GM11168 (cell line): ENCODE data around the gene NPPA.
"Not testable (repeated sequence)": the region's sequence is repeated elsewhere in the genome, so short reads cannot be mapped to it uniquely, and the experiment has no call there.

Experiments
- in situ Hi-C: fragments of 300-500 bp; cut with MboI; formaldehyde crosslinking; loops from one replicate; pipeline ENCODE4 v1.12.0; 2022; ENCODE audit warnings: low sequenced_read_pairs; ENCODE audit not compliant: unreplicated experiment

The NPPA gene

DNA sequence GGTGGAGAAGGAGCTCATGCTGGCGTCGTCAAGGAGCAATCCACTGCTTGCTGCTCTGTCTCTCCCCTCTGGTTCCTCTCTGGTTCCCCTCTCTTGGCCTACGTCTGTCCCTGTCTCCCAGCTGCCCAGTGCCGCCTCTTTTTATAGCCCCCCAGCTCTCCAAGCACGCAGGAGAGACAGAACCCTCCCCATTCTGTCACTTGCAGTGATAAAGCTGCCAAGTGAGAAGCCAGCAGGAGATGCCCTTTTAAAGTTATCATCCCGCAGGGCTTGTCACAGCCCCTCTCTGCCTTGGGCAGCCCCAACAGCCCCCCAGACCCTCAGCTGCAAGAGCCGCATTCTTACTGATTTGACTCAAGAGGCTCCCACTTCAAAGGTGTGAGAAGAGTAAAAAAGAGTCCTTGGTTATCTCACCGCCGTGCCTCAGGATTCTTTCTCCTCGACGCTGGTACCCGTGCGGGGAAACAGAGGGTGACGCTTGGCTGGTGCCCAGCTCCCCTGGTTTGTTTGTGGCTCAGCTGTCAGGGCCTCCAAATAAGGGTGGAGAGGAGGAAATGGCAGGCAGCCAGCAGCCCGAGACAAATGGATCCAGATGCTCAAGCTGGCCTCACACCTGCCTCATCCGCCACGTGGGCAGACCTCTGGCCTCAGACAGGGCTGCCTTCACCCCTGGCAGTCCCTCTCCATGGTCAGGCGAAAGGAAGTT, at the start of gene NPPA:
Gene NPPA (minus strand): TSS at position 117 of the 706 bp plus-strand sequence. CDS start 99 bp downstream, at position 18.
- in situ Hi-C loops: loop anchor here (10.0 kb wide), 1 partner anchor 117 kb away; no protein-coding TSS in a partner anchor

DNA sequence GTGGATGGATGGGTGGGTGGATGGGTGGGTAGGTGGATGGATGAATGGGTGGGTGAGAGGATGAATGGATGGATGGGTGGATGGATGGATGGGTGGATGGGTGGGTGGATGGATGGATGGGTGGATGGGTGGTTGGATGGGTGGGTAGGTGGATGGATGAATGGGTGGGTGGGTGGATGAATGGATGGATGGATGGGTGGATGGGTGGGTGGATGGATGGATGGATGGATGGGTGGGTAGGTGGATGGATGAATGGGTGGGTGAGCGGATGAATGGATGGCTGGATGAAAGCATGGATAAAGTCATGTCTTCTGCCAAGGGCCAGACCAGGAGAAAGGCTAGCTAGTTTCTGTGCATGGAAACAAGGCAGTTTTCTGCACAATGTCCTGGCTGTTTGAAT, 46.9 kb upstream of the NPPA start:
- in situ Hi-C loops: not testable (repeated sequence)

DNA sequence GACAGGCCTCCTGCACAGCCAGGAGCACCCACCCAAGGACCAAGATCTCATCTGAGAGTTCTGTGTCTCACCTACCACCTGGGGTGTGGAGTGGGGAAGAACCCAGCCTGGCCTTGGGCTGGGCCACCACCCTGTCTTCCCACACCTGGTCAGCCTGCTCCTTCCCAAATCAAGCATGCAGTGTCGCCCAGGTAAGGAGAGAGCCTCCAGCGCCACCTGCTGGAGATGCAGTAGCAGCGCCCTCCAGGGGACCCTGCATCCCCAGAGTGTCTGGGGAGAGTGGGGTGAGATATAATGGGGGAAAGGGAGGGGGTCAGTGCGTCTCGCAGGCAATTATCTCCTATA, 46.3 kb upstream of the NPPA start:
- in situ Hi-C loops: no loop called here

DNA sequence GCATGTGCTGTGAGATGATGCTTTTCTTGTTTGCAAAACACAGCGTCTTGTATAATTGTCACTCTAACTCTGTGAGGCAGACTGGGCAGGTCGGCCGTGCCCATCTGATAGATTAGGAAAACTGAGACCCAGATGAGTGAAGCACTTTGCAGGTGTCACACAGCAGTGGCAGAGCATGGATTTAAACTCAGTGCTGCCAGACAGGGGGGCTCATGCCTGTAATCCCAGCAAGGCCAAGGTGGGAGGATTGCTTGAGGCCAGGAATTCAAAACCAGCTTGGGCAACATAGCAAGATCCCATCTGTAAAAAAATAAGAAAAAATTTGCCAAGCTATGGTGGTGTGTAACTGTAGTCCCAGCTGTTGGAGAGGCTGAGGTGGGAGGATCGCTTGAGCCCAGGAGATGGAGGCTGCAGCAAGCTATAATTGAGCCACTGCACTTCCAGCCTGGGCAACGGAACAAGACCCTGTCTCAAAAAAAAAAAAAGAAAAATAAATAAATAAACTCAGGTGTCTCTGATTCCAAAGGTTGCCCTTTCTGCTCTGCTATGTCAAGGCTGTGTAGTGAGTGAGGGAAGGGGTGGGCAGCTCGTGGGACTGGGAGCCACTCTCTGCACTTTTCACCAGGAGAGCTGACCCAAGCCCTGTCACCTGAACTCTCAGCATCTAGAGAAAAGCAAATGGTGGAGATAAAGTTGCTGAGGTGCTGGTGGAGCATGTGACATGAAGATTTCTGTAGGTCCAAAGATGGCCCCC, 44.0 kb upstream of the NPPA start:
- in situ Hi-C loops: no loop called here

DNA sequence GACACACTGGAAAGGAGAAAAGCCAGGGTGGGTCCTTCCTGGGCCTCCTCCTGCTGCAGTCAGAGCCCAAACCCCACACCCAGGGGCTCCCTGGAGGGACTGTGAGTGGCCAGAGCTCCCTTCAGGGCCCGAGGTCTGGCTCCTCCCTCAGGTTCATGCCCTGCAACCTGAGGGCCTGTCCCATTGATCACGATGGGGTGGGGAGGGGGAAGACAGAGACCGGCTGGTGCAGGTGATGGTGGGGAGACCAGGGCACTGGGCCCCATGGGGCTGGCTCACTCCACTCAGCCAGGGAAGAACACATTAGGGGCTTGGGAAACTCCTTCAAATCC, 41.3 kb upstream of the NPPA start:
- in situ Hi-C loops: loop anchor here (5.0 kb wide), 1 partner anchor 47 kb away; no protein-coding TSS in a partner anchor

DNA sequence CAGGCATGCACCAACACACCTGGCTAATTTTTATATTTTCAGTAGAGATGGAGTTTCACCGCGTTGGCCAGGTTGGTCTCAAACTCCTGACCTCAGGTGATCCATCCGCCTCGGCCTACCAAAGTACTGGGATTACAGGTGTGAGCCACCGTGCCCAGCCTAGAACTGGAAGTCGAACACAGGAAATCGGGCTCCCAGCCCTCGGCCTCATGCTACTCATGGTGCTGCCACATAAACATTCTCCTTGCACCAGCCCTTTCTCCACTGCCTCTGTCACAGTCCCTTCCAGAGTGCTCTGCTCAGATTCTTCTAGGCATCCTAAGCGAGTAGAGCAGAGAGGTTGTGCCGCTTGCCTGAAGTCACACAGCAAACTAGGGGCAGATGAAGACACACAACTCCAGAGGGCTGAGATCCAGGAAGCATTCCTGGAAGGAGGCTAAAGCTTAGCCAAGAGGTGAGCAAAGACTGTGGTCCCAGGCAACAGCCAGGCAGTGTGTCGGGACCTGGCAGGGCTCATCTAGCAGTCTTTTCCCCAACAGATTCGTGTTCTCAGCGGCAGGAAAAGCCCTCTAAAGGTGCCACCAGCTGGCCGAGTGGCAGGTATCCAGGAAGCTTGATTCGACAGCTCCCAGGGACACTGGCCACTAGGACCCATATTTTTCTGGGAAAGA, 40.8 kb upstream of the NPPA start:
- in situ Hi-C loops: loop anchor here (5.0 kb wide), 1 partner anchor 46 kb away; no protein-coding TSS in a partner anchor

DNA sequence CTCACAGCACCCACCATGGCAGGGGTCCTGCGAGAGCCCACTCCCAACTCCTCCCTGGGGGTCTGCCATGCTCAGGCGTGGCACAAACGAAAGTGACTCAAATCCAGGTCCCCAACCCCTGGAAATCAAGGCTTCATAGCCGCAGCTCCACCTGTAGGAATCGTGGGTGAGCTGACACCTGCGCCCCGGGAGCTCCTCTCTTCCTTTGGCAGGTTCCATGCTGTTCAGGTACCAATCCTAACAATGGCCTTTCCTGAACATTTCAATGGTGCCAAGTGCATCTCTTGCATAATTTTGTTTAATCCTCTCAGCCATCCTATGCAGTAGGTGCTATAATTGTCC, 40.1 kb upstream of the NPPA start:
- in situ Hi-C loops: loop anchor here (5.0 kb wide), 1 partner anchor 45 kb away; no protein-coding TSS in a partner anchor

DNA sequence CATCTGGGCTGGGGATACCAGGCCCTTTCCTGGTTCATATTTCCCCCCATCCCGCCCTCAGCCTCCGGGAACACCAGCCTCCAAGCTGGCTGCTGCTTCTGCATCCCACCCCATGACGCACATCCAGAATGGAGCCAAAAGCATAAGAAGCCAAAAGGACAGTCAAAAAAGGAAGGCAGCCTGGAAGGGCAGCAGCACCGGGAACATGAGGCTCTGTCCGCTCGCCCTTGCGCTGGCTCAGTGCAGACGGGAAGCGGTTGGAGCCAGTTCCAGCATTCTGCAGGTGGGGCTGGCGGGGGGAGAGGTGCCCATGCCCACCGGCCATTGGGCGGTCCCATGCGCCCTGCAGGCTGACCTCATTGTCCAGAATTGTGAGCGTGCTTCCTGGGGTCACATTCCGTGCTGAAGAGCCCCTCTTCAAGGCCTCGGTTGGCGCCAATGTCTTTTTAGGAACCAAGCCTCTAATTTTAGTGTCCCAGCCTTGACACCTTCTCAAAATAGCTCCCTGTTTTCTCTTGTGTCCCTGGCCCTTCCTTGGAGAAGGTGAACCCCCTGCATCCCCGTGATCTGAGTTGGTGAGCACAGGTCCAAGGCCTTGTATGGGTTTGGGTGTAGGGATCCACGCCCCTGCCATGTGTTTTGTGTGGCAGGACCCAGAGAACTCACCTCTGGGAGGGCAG, 39.5 kb upstream of the NPPA start:
- in situ Hi-C loops: loop anchor here (5.0 kb wide), 1 partner anchor 45 kb away; no protein-coding TSS in a partner anchor

DNA sequence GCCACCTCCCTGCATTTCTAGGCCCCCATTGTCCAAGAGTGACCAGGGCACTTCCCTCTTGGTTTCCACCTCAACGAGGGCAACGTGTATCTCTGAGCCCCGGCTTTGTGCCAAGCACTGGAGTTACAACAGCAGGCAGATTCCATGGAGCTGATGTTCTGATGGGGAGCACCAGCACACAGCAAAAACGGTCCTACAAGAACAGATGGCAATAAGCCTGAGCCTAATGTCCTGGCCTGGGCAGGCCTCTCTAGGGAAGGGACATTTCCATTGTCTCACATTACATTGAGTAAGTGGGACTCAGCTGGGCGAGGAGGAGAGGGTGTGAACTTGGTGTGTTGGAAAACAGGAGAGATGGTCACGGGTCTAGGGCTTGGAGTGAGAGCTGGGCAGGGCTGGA, 38.3 kb upstream of the NPPA start:
- in situ Hi-C loops: loop anchor here (5.0 kb wide), 1 partner anchor 44 kb away; no protein-coding TSS in a partner anchor

DNA sequence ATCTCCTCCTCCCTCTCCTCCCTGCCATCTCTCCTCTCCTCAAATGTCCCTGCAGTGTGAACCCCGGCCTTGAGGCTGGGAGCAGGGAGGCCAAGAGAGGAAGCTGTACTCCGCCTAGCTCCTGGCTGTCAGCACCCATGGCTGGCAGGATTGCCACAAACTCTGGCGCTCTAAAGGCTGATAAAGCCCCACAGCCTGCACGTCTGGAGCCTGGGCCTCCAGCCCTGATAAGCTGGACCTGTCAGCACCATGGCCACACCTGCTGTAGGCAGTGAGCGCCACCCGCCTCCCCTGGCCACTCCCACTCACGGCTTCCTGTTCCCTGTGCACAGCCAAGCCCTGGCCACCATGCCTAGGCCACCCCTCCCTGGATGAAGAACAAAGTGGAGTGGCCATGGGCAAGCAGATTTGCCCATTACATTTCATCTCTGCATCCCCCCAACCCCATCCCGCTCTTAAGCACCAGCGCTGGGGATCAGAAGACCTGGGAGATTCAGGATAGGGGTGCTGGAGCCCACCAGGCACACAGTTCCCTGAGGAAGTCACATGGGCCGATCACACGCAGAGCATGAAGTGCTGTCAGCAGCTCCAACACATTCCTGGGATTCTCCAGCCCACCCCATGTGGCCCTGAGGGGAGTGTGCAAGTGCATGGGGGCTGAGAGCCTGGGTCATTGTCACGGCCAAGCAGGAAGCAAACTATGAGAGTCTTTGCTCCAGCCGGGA, 35.4 kb upstream of the NPPA start:
- in situ Hi-C loops: no loop called here

DNA sequence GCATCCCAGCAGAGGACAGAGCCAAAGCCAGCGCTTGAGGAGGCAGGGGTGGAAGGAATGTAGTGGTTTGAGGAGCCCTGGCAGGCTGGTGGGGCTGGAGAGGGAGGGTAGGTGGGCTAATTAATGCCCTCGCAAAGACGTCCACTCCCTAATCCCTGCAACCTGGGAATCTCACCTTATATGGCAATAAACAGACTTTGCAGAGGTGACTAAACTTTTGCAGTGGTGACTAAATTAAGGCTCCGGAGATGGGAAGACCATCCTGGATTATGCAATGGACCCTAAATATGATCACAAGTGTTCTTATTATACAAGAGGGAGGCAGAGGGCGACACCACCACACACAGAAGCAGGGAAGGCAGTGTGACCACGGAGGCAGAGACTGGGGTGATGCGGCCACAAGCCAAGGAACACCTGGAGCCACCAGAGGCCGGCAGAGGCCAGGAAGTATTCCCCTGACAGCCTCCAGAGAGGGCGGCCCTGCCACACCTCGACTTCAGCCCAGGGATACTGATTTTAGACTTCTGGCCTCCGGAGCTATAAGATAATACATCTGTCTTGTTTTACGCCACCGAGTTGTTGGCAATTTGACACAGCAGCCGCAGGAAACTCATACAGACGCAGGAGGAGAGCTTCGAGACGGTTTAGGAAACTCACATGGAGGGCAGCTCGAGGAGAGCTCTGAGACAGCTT, 34.3 kb upstream of the NPPA start:
- in situ Hi-C loops: no loop called here

DNA sequence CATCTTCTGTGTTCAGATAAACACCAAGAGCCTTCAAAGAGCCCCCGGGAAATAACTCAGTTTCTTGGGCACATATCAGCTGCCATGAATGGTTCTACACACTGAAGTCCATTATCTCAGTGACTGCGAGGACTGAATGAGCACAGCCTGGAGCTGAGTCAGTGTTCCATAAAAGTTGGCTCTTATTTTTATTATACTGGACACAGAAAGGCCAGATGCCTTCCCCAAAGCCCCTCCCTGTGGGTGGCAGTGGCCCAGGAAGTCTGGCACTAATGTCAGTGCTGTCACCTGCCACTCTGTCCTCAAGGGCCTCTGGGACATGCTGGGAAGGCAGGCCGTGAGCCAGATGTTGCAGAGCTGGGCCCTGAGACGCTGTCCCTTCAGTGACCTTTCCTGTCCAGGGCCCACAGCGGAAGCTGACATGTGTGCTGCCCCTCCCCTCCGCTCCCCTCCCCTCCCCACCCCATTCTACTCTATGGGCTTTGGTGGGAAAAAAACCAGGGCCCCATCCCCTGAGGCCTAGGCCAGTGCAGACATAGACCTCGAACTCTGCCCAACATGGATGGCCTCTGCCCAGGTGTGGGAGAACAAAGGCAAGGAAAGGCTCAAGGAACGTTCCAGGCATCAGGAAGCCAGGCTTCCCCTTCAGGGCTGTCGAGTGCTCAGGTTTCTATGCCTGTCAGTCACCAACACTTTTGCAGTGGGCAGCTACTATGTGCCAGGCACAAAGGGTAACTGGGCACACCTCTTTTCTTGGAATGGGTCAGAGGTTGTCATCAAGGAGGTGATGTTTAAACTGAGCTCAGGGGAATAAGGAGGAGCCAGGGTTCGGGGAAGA, 33.5 kb upstream of the NPPA start:
- in situ Hi-C loops: no loop called here

DNA sequence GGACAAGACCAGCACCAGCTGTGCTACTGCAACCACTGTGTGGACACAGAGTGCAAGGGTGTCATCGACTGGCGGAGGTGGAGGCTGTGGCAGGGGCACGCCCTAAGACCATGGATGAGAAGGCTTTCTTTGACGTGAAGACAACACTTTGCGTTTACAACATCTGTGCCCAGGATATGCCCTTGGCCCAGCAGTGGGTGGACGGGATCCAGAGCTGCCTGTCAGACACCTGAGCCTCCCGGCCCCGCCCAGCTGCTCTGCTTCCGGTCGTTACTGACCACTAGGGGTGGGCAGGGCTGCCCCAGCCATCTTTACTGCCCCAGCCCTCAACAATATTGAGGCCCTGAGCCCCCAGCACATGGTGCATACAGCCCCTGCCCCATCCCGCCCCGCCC, 32.6 kb upstream of the NPPA start:
- in situ Hi-C loops: no loop called here

DNA sequence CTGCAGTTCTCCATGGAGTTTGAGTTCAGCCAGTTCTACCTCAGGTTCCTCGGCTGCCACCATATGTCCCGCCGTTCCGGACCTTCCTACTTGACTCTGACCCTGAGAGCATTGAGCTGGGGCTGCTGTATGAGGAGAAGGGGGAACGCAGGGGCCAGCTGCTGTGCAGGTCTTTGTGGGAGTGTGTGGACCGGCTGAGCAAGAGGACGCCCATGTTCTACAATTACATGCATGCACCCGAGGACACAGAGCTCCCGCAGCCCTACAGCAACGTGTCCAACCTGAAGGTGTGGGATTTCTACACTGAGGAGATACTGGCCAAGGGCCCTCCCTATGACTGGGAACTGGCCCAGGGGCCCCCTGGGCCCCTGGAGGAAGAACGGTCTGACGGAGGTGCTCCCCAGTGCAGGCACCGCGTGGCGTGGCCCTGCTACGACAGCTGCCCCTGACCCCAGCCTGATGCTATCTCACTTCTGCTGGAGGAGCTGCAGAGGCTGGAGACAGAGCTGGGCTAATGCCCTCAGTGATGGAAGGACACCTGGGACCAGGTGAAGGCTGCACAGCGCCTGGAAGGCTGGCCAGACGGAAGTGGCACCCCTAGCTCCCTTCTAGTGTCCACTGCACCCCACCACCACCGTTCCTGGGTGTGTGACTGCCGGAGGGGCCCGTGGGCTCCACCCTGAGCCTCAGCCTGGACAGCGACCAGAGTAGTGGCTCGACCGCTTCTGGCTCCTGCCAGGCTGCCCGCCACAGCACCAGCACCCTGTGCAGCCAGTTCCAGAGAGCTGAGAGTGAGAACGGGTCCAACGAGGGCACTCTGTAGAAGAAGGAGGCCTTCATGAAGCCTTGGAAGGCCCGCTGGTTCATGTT, 32.0 kb upstream of the NPPA start:
- in situ Hi-C loops: no loop called here

DNA sequence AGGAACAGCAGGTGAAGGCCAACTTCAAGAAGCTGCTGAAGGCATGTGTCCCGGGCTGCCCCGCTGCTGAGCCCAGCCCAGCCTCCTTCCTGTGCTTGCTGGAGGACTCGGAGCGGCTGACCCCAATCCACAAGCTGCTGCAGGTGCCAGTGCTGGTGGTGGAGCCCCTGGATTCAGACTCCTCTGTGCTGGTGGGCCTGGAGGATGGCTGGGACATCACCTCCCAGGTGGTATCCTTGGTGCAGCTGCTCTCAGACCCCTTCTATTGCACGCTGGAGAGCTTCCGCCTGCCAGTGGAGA, 31.3 kb upstream of the NPPA start:
- in situ Hi-C loops: no loop called here

DNA sequence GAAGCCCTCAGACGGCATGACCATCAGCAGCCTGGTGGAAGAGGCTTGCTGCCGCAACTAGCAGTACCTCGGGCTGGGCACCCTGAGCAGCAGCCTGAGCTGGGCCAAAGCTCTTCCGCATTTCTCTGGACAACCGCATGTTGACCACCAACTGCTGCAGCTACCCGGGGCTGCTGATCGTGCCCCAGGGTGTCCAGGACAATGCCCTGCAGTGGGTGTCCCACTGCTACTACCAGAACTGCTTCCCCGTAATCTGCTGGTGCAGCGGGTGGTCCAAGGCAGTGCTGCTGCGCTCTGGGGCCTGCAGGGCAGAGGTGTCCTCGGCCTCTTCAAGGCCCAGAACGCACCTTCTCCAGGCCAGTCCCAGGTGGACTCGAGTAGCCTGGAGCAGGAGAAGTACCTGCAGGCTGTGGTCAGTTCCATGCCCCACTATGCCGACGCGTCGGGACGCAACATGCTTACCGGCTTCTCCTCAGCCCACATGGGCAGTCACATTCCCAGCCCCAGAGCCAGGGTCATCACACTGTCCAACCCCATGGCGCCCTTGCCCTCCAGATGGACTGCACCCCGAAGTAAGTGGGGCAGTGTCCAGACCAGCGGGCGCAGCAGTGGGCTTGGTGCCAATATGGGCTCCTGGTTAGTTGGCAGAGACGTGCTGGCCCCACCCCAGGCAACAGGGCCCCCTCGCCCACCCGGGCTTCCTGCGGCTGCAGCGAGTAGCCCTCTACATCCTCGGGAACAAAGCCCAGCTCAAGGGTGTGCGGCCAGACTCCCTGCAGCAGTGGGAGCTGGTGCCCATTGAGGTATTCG, 30.7 kb upstream of the NPPA start:
- in situ Hi-C loops: no loop called here

DNA sequence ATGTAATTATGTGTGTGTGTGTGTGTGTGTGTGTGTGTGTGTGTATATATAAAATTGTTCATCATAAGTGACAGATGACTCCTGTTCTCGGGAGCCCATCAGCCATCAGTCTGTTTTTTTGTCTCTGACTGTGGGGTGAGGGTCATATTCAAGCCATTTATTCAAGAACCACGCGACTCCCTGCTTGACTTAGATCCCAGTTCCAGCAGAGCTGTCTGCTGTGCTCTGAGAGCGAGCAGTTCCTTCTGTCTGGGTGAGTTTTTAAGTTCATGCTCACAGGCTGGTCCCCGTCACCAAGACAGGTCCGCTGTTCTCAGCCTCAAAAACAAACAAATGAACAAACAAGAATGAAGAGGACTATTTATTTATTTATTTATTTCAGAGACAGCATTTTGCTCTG, 29.5 kb upstream of the NPPA start:
- in situ Hi-C loops: no loop called here
